Stimulated activated CD8-positive, alpha-beta memory T cell treated with anti-CD3 and anti-CD28 coated beads, Interleukin-12 subunit alpha, Interleukin-12 subunit beta, amount 100 ng/mL, for 4 hours (primary cell): ENCODE measurements around the gene MIXL1.
"Not testable (repeated sequence)": the region's sequence is repeated elsewhere in the genome, so short reads cannot be mapped to it uniquely, and the experiment has no call there.

ENCODE experiments used
- DNase-seq: peaks from one replicate; pipeline ENCODE4 v3.0.0-alpha.2; 2020; ENCODE audit warnings: low read depth

Gene MIXL1

DNA sequence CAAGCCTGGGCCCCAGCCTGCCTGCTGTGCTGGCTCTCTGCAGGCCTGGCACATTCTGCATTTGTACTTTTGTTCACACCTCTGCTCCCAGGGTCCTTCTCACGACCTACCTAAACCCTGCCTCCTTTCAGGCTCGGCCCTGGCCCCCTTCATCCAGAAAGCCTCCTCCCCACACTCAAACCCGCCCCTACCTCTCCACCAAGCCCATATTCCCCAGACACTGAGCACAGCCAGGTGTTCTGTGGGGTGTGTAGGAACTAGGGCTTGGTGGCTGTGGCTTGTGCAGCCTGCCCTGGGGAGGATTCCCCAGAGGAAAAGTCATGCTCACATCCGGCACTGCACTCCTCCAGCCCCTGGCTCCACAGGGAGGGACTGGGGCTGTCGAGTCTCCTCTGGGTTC, 8.2 kb upstream of the MIXL1 start:
- no peak for DNase-seq

DNA sequence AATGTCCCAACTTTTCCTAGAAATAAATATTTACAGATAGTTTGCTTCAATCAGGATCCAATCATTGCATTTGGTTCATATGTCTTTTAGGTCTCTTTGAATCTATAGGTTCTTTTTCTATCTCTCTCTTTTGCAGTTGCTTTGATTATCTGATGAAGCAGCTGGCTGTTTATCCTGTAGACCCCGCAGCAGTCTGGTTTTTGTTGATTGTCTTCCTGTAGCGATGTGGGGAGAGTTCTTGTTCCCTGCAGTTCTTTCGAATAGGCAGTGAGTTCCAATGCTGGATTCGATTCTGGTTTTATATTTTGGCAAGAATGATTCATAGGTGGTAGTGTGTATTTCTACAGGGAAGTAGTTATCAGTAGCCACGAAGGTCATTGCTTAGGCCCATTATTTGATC, 7.4 kb upstream of the MIXL1 start:
- no peak for DNase-seq

DNA sequence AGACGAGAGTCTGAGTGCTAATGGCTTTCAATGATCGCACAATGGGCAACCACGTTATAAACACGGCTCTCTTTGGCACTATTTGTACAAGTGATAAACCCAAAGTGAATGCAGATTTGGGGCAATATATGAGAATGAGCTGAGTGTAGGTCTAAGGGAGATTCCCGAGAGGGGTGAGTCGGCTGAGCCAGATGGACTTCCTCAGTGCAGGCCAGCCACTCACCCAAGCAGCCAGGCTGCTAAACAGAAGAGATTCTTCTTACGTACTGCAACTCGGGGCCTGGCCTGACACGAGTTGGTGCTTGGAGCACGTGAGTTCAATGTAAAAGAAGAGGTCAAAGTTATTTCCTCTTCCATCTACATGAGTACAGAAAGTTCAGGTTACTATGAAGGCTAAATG, 6.2 kb upstream of the MIXL1 start:
- DNase-seq, result no peak

GRCh38 chr1:226220473-226221189, 2.8 kb upstream of the MIXL1 start:
- DNase-seq, result no peak

DNA sequence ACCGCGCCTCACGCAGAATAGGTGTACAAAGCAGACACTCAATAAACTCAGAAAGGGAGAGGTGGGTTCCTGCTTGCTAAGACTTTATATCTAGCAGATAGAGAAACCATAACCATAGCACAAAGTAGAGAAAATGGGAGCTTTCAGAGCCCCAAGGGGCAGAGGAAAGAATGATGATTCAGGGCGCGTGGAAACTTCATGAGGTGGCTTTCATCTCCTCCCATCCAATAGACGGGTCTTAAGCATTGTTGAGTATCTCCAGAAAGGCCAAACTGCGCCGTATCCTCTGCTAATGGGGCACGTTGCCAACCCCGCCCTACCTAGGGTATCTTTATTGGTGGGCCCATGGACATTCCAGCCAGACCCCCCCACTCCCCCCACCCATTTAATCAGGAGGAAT, 778 bp upstream of the MIXL1 start:
- no peak for DNase-seq

DNA sequence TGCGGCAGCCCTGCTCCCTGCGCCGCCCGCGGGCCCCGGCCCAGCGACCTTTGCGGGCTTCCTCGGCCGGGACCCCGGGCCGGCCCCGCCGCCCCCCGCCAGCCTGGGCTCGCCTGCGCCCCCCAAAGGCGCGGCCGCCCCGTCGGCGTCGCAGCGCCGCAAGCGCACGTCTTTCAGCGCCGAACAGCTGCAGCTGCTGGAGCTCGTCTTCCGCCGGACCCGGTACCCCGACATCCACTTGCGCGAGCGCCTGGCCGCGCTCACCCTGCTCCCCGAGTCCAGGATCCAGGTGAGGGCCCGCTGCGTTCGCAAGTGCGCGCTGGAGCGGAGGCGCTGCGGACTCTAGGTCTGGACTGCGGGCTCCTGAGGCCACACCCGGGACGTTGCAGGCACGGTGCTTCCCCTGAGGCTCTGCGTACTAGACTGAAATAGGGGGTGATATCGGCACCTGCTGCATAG, 351 bp downstream of the MIXL1 start:
- no peak for DNase-seq

GRCh38 chr1:226226601-226227000, 3.1 kb downstream of the MIXL1 start:
- DNase-seq, result no peak

- DNase-seq, result no peak
Measured at GRCh38 chr1:226233293-226233692, 9.8 kb downstream of the MIXL1 start.

- no peak for DNase-seq
Measured at GRCh38 chr1:226233806-226234205, 10.3 kb downstream of the MIXL1 start.

DNA sequence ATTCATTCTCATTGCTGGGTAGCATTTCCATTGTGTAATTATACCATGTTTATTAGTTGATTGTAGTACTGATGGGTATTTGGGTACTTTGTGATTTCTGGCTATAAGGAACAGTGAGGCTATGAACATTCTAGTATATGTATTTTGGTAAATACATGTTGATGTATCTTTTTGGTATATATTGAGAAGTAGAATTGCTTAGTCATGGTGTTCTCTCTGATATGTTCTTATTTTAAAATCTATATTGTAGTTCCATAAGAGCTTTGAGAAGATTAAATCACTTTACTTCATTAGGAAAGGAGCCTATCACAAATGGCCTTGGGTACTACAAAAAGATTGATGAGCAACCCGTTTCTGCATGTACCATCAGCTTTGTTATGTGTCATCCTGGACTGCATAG, 13.4 kb downstream of the MIXL1 start:
- no peak for DNase-seq

DNA sequence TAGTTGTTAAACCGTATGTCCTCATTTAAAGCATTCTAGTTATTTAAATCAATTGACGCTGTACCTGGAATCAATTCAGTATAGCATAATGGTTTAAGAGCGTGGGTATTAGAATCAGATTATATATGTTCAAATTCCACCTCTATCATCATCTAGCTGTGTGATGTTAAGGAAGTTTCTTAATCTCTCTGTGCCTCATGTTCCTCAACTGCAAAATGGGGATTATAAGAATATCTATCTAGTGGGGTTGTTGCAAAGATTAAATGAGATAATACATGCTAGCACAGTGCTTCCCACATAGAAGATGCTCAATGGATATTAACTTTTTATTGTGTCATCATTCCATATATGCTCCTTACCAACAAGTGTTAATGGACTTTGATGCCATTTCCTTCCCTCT, 16.0 kb downstream of the MIXL1 start:
- DNase-seq, result no peak

- DNase-seq, result no peak
Measured at GRCh38 chr1:226248091-226248490, 24.6 kb downstream of the MIXL1 start.

DNA sequence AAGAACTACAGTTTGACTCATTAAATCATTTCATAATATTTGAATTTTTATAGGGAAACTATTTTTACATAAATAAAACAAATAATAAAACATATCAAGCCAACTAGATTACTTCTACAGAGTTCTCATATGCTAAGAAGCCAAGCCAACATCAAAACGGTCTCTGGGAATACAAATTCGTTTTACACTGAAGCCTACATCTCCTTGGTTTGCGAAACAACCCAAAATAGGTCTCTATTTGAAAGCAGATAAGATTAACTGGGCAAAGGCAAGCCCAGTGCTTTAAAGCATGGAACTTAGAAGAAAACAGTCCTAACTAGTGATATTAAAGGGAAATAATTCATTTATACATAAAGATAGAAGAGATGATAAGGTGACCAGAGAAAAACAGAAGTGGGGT, 25.3 kb downstream of the MIXL1 start:
- DNase-seq, result no peak

DNA sequence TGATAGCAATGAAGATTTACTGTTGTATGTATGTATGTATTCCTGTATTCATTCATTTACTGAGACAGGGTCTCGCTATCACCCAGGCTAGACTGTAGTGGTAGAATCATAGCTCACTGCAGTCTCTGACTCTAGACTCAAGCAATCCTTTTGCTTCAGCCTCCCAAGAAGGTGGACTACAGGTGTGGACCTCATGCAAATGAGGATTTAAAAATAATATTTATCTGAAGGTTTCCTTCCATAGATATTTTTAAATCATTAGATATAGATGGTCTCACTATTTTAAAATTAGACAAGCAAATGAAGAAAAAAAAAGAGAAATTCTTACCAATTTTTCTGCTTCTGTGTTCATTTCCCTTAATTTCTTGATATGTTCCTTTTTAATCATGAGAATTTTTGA, 27.0 kb downstream of the MIXL1 start:
- no peak for DNase-seq

- not testable (repeated sequence) for DNase-seq
Measured at GRCh38 chr1:226252841-226253240, 29.4 kb downstream of the MIXL1 start.

DNA sequence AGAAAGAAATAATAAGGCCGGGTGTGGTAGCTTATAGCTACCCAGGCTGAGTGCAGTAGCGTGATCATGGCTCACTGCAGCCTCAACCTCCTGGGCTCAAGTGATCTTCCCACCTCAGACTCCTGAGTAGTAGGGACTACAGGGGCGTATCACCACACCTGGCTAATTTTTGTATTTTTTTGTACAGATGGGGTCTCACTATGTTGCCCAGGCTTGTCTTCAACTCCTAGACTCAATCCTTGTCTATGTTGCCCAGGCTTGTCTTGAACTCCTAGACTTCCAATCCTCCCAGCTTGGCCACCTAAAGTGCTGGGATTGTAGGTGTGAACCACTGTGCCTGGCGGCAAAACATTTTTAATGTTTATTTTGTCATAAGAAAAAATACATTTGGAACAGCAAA, 30.5 kb downstream of the MIXL1 start:
- no peak for DNase-seq

GRCh38 chr1:226255380-226255779, 31.9 kb downstream of the MIXL1 start:
- no peak for DNase-seq

DNA sequence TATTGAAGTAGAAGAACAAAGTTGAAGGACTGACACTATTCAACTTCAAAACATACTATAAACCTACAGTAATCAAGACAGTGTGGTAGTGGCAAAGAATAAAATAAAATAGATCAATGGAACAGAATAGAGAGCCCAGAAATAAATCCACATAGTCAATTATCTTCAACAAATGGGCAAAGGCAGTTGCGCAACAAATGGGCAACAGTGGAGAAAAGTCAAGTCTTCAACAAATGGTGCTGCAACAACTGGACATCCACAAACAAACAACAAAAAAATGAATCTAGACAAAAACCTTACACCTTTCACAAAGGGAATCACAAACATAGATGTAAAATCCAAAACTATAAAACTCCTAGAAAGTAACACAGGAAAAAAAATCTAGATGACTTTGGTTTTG, 38.4 kb downstream of the MIXL1 start:
- DNase-seq, result no peak

DNA sequence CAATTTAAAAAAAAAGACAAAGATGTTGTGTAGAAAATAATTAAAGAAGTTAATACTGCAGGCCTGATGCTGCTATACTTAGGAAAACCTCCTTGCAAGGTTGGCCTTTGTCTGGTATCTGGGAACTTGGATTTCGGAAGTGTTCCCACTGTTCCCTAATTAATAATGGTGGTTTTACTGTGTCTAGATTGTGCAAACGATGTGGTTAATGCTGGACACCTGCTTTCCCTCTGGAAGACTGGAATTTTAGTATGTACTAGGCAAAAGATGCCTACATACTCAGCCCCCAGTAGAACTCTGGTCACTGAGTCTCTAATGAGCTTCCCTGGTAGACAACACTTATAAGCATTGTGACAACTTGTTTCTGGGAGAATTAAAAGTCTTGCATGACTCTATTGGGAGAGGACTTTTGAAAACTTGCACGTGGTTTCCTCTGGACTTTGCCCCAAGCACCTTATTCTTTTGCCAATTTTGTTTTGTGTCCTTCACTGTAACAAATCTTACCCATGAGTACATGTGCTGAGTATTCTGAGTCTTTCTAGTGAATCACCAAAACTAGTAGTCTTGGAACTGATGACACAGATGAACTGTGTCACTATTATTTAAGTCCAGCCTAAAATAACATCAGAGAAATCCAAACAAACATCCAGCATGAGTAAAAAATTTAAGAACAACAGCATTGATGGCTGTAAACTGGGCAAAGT, 45.1 kb downstream of the MIXL1 start:
- no peak for DNase-seq

GRCh38 chr1:226272233-226272902, 48.9 kb downstream of the MIXL1 start:
- not testable (repeated sequence) for DNase-seq

GRCh38 chr1:226274138-226274537, 50.7 kb downstream of the MIXL1 start:
- DNase-seq, result no peak

DNA sequence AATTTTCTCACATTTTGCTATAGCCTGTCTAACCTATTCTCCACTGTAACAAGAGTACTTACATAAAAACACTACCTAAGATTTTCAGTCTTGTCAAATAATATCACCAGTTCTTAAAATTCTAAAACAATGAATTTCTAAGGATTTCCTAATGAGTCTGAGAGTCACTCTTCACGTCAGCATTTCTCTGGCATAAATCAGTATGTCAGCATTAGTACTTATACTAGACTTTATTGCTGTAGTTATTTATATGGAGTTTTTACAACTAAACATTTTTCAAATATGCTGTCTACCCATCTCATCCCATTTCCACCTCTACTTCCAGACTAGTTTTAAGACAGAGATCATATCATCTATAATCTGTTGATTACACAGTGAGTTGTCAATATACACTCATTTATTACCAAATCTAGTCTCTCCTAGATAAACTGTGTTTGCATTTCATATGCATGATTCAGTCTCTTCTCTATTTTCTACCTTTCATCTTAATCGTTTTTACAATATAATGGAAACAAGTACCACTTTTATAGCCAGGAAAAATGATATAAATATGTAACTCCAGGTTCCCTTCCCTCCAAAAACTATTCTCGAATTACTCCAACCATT, 52.7 kb downstream of the MIXL1 start:
- no peak for DNase-seq
